Tibial nerve (tissue), 4 donors: ENCODE results near the gene TEX38. TPM values are rescaled to one million over a fixed set of nuclear protein-coding genes. Genes with fewer than 3 reads are reported as not detected.
"Not testable (repeated sequence)": the region's sequence is repeated elsewhere in the genome, so short reads cannot be mapped to it uniquely, and the experiment has no call there.

ENCODE experiments used
- DNase-seq, 2 donors: peaks; one replicate each; pipeline ENCODE4 v3.0.0-alpha.2; 2019; ENCODE audit warnings: low spot score in 2 of 2
- H3K27ac ChIP-seq, 4 donors: fragments of 200-600 bp; sonication (generic) in 3 of 4; one replicate each; pipeline ENCODE4 v1.5.1; 2017 to 2019; ENCODE audit warnings: mild to moderate bottlenecking in 1 of 4
- H3K27me3 ChIP-seq, 2 donors: fragments of 200-600 bp; sonication (generic) in 1 of 2; one replicate each; pipeline versions ENCODE4 v1.5.1 to v1.6.0; 2017 to 2019
- H3K36me3 ChIP-seq, 3 donors: fragments of 200-600 bp; sonication (generic); one replicate each; pipeline ENCODE4 v1.5.1; 2018 to 2019
- H3K4me1 ChIP-seq, 4 donors: fragments of 200-600 bp; sonication (generic) in 3 of 4; one replicate each; pipeline ENCODE4 v1.5.1; 2017 to 2019
- H3K4me3 ChIP-seq, 4 donors: fragments of 200-600 bp; sonication (generic) in 3 of 4; one replicate each; pipeline ENCODE4 v1.5.1; 2017 to 2019; ENCODE audit warnings: mild to moderate bottlenecking in 1 of 4, moderate library complexity in 1 of 4
- H3K9me3 ChIP-seq, 4 donors: fragments of 200-600 bp; sonication (generic) in 3 of 4; one replicate each; pipeline ENCODE4 v1.5.1; 2017 to 2019
- EP300 ChIP-seq, 2 donors: sonication (generic); formaldehyde crosslinking; IDR thresholded peaks; one replicate each; pipeline ENCODE4 v1.6.1; 2017; ENCODE audit warnings: antibody characterized with exemption in 2 of 2, mild to moderate bottlenecking in 1 of 2
- POLR2A ChIP-seq, 2 donors: fragments of 450-650 bp; IDR thresholded peaks; one replicate each; pipeline ENCODE4 v1.6.1; 2017; ENCODE audit warnings: antibody characterized with exemption in 2 of 2, mild to moderate bottlenecking in 2 of 2, moderate library complexity in 2 of 2
- WGBS, 2 donors: methylation state at CpG; one replicate each; pipeline ENCODE4 v1.1.5; 2018; 5-methylcytosine and 5-hydroxymethylcytosine counted together
- total RNA-seq, 4 donors: library from RNA; depleted of rRNA; stranded (reverse); fragments of >200 nt; gene quantifications; one replicate each; pipeline ENCODE4 v1.1.0, GENCODE V29; 2016
- TF ChIP-seq, protein P1 (sequence below), 5 experiments: fragments of 200-600 bp in 3 of 5; fragments of 450-650 bp in 2 of 5; sonication (generic) in 3 of 5; IDR thresholded peaks; one replicate each; pipeline ENCODE4 v1.5.1; 2016 to 2019; ENCODE audit warnings: antibody characterized with exemption in 5 of 5, mild to moderate bottlenecking in 3 of 5, moderate library complexity in 2 of 5

Gene TEX38
- total RNA-seq, 4 donors from 2014 or later: not detected

DNA sequence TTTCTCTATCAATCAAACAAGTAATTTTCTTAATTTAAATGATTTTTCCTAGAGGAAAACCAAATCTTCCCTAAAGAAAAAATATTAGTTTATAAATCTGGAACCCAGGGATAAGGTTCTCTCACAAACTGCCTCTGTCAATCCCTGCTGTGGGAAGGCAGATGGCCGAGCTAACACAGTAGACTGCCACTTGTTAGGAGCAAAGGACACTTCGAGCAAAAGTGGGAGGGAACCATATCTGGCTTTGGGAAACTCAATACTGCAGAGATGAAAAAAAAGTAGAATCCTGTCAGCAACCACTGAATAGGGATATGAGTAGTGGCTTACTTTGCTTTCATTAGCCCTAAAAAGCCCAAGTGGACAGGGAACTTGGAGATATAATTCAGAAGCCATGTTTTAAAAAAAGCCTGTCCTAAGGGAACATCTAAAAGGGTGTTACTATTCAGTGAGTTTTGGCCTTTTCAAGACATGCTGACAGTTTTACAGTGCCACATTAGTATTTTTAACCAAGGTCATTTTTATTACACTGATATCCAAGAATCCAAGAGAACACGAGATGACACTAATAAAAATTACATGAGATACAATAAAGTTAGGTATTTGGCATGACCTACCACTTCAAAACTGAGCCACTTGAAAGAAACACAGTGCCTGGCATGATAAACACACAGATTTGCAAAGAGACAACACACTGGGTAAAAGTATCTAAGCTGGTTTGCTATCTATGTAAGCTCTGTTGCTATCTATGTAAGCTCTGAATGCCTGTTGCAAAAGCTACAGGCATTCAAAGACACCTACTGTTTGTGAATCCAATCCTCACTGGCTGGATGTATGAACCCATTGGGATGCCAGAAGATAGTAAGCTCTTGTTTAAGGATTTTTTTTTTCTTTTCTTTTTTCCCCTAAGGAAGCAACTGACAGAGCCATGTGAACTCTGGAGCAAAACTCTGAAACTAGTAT, 21.4 kb downstream of the TEX38 start:
- H3K27ac ChIP-seq: no peak overlapping the region
- no peak overlapping the region for H3K4me3 ChIP-seq
- H3K9me3 ChIP-seq: no peaks in the 10 kb centered on the region

DNA sequence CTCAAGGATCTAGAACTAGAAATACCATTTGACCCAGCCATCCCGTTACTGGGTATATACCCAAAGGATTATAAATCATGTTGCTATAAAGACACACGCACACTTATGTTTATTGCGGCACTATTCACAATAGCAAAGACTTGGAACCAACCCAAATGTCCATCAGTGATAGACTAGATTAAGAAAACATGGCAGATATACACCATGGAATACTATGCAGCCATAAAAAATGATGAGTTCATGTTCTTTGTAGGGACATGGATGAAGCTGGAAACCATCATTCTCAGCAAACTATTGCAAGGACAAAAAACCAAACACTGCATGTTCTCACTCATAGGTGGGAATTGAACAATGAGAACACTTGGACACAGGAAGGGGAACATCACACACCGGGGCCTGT, 23.0 kb downstream of the TEX38 start:
- not testable (repeated sequence) for H3K27ac ChIP-seq, H3K9me3 ChIP-seq, H3K27me3 ChIP-seq, H3K4me1 ChIP-seq, DNase-seq, H3K4me3 ChIP-seq
- peaks cover 2 to 63% (median 17%) of the 10 kb centered on the region in 3 donors for H3K36me3 ChIP-seq
- WGBS, 2 donors: 96 to 99% methylated on average over 4 of the region's 4 CpGs

More for the DNA sequence above, 21.4 kb downstream of the TEX38 start:
- TF ChIP-seq POLR2A (IDR thresholded peaks at IDR 0.05) (no peak), EP300 (IDR thresholded peaks at IDR 0.05) (no peak)
- TF ChIP-seq, protein P1, sequence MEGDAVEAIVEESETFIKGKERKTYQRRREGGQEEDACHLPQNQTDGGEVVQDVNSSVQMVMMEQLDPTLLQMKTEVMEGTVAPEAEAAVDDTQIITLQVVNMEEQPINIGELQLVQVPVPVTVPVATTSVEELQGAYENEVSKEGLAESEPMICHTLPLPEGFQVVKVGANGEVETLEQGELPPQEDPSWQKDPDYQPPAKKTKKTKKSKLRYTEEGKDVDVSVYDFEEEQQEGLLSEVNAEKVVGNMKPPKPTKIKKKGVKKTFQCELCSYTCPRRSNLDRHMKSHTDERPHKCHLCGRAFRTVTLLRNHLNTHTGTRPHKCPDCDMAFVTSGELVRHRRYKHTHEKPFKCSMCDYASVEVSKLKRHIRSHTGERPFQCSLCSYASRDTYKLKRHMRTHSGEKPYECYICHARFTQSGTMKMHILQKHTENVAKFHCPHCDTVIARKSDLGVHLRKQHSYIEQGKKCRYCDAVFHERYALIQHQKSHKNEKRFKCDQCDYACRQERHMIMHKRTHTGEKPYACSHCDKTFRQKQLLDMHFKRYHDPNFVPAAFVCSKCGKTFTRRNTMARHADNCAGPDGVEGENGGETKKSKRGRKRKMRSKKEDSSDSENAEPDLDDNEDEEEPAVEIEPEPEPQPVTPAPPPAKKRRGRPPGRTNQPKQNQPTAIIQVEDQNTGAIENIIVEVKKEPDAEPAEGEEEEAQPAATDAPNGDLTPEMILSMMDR (IDR thresholded peaks at IDR 0.05): no peak
- peaks cover 2 to 71% (median 25%) of the 10 kb centered on the region in 3 donors for H3K36me3 ChIP-seq
- DNase-seq: no peak
- 46 to 58% methylated on average over 3 of the region's 3 CpGs for WGBS, 2 donors
- no peaks in the 10 kb centered on the region for H3K27me3 ChIP-seq
- peaks cover 0 to 4% (median 0%) of the 10 kb centered on the region in 4 donors for H3K4me1 ChIP-seq

DNA sequence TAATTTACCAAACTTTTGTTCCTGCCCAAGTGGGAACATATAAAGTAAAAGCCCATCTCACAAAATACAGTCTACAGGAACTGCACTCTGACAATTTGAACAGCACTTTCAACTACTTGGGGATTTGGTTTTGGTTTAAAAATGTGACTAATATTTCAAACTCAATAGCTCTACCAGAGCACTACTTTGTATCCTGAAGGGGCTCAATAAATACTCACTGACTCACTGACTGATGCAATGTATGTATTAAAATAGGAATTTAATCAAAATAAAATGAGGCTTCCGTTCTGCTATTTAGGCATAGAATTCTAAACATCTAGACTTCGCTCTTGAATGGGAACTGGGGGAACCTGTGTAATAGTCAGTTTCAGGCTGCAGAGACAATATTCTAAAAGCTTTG, 25.4 kb downstream of the TEX38 start:
- Histone ChIP-seq H3K4me1 (peaks cover 0 to 3% (median 0%) of the 10 kb centered on the region in 4 donors), H3K4me3 (no peak overlapping the region), H3K36me3 (peaks cover 2 to 49% (median 5%) of the 10 kb centered on the region in 3 donors), H3K27me3 (no peaks in the 10 kb centered on the region), H3K9me3 (no peaks in the 10 kb centered on the region), H3K27ac (no peak overlapping the region)
- TF ChIP-seq EP300 (IDR thresholded peaks at IDR 0.05): no peak
- TF ChIP-seq POLR2A (IDR thresholded peaks at IDR 0.05): no peak
- TF ChIP-seq, protein P1 (IDR thresholded peaks at IDR 0.05): no peak
- no peak for DNase-seq
- 94 to 95% methylated on average over 2 of the region's 2 CpGs for WGBS, 2 donors

DNA sequence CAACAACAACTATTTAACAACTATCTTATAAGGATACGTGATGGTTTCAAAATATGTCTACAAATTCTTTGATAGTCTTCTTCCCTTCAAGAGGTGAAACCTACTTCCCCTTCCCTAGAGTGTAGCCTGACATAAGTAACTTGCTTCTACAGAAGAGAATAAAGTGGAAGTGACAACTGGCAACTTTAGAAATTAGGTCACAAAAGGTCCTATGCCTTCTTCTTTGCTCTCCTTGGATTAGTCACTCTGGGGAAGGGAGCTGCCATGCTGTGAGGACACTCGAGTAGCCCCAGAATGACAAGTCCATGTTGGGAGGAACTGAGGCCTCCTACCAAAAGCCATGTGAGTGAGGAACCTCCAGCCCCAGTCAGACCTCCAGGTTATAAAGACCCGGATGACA, 28.0 kb downstream of the TEX38 start:
- WGBS, 2 donors: 63 to 73% methylated on average over 3 of the region's 3 CpGs
- Histone ChIP-seq H3K4me1 (no peaks in the 10 kb centered on the region), H3K27ac (no peak overlapping the region), H3K4me3 (no peak overlapping the region), H3K36me3 (peaks cover 0 to 69% (median 5%) of the 10 kb centered on the region in 3 donors), H3K27me3 (no peaks in the 10 kb centered on the region), H3K9me3 (no peaks in the 10 kb centered on the region)
- TF ChIP-seq POLR2A (IDR thresholded peaks at IDR 0.05) (no peak), EP300 (IDR thresholded peaks at IDR 0.05) (no peak)
- TF ChIP-seq, protein P1 (IDR thresholded peaks at IDR 0.05): no peak
- DNase-seq: no peak

DNA sequence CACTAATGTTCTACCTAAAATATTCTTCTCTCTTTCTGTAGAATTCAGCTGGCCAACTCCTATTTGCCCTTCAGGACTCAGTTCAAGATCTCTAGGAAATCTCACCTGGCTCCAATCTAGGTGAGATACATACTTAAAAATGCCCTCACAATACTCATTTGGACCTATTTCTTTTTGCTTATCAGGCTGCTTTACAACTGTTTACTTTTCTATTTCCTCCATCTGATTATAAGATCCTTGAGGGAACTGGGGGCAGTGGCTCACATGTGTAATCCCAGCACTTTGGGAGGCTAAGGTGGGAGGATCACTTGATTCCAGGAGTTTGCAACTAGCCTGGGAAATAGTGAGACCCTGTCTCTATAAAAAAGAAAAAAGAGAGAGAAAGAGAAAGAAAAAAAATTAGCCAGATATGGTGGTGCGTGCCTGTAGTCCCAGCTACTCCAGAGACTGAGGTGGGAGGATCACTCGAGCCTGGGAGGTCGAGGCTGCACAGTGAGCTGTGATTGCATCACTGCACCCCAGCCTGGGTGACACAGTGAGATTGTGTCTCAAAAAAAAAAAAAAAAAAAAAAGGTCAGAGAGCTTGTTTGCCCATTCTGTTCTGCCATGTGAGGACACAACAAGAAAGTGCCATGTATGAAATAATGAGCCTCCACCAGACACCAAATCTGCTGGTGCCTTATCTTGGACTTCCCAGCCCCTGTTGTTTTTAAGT, 32.4 kb downstream of the TEX38 start:
- Histone ChIP-seq H3K27ac (no peak overlapping the region), H3K4me3 (no peak overlapping the region), H3K27me3 (no peaks in the 10 kb centered on the region), H3K9me3 (no peaks in the 10 kb centered on the region), H3K4me1 (no peaks in the 10 kb centered on the region), H3K36me3 (peaks cover 2 to 65% (median 4%) of the 10 kb centered on the region in 3 donors)
- no peak for TF ChIP-seq EP300 (IDR thresholded peaks at IDR 0.05)
- TF ChIP-seq POLR2A (IDR thresholded peaks at IDR 0.05): no peak
- TF ChIP-seq, protein P1 (IDR thresholded peaks at IDR 0.05): no peak
- 82 to 85% methylated on average over 3 of the region's 3 CpGs for WGBS, 2 donors
- no peak for DNase-seq
